Fibroblast of lung (primary cell): ENCODE data around the gene RUFY2.

ENCODE experiments used
- EZH2 ChIP-seq: IDR thresholded peaks from 2 replicates; pipeline ENCODE4 v1.5.1; 2012; ENCODE audit warnings: low read length, control low read depth, mild to moderate bottlenecking; ENCODE audit errors: missing control alignments
- TF ChIP-seq, protein P1 (sequence below), 2 donors: IDR thresholded peaks in 1 of 2; conservative IDR thresholded peaks in 1 of 2; 1 replicate in 1 of 2; 2 replicates in 1 of 2; pipeline ENCODE4 v1.5.1; 2011 to 2012; ENCODE audit warnings: low read length in 2 of 2, control low read depth in 1 of 2, inconsistent platforms in 1 of 2, low read depth in 1 of 2, mild to moderate bottlenecking in 1 of 2

DNA sequence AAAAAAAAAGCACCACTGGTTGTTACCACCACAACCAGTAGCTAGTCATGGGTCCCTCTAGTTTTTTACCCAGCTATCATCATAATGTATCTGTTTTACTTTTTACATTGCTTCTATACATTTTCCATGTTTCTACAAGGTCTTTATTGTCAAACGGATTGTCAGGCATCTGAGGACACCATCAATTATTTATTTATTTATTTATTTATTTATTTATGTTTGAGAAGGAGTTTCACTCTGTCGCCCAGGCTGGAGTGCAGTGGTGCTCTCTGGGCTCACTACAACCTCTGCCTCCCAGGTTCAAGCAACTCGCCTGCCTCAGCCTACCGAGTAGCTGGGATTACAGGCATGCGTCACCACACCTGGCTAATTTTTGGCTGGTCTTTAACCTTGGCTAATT, 104.2 kb downstream of the RUFY2 start:
- TF ChIP-seq, protein P1, sequence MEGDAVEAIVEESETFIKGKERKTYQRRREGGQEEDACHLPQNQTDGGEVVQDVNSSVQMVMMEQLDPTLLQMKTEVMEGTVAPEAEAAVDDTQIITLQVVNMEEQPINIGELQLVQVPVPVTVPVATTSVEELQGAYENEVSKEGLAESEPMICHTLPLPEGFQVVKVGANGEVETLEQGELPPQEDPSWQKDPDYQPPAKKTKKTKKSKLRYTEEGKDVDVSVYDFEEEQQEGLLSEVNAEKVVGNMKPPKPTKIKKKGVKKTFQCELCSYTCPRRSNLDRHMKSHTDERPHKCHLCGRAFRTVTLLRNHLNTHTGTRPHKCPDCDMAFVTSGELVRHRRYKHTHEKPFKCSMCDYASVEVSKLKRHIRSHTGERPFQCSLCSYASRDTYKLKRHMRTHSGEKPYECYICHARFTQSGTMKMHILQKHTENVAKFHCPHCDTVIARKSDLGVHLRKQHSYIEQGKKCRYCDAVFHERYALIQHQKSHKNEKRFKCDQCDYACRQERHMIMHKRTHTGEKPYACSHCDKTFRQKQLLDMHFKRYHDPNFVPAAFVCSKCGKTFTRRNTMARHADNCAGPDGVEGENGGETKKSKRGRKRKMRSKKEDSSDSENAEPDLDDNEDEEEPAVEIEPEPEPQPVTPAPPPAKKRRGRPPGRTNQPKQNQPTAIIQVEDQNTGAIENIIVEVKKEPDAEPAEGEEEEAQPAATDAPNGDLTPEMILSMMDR (conservative IDR thresholded peaks at IDR 0.05 in 1 of 2, IDR thresholded peaks at IDR 0.05 in 1 of 2; ENCODE audit: low read depth in 1 of 2, low read length in 2 of 2) = no peak
- no peak for TF ChIP-seq EZH2
